Spinal cord (tissue), 10 donors: ENCODE results near the gene MEFV. TPM values are rescaled to one million over a fixed set of nuclear protein-coding genes. Genes with fewer than 3 reads are reported as not detected.

Experiments
- DNase-seq, 6 donors: peaks; one replicate each; pipeline versions ENCODE4 v3.0.0 to v3.0.0-alpha.2; 2013 to 2015; ENCODE audit warnings: low spot score in 6 of 6, low read depth in 4 of 6
- H3K27ac ChIP-seq: one replicate; pipeline ENCODE4 v1.5.1; 2013; ENCODE audit warnings: low read depth, low read length, control low read depth
- H3K27me3 ChIP-seq: one replicate; pipeline ENCODE4 v1.6.1; 2013; ENCODE audit warnings: low read length; ENCODE audit not compliant: control insufficient read depth, insufficient read depth
- H3K36me3 ChIP-seq: one replicate; pipeline ENCODE4 v1.6.1; 2013; ENCODE audit warnings: low read length; ENCODE audit not compliant: control insufficient read depth, insufficient read depth
- H3K4me1 ChIP-seq: one replicate; pipeline ENCODE4 v1.6.1; 2013; ENCODE audit warnings: low read length; ENCODE audit not compliant: control insufficient read depth, insufficient read depth
- H3K4me3 ChIP-seq: one replicate; pipeline ENCODE4 v1.5.1; 2013; ENCODE audit warnings: low read depth, low read length, control low read depth
- H3K9me3 ChIP-seq: one replicate; pipeline ENCODE4 v1.6.1; 2013; ENCODE audit warnings: low read length; ENCODE audit not compliant: control insufficient read depth, insufficient read depth
- WGBS: methylation state at CpG from one replicate; pipeline ENCODE4 v1.1.5; 2013; ENCODE audit warnings: missing lambda C conversion rate; ENCODE audit not compliant: insufficient coverage; 5-methylcytosine and 5-hydroxymethylcytosine counted together
- polyA plus RNA-seq, 2 donors: library from polyadenylated mRNA; unstranded; fragments of 120-200 nt; gene quantifications; one replicate each; pipeline ENCODE4 v1.2.1, GENCODE V29; 2013; ENCODE audit not compliant: insufficient read length in 2 of 2
- total RNA-seq, 2 donors: library from RNA; depleted of rRNA in 1 of 2; stranded (reverse); fragments of 120-200 nt in 1 of 2; fragments of >200 nt in 1 of 2; gene quantifications; one replicate each; pipeline versions ENCODE4 v1.2.3 to v1.2.4, GENCODE V29; 2013 to 2014
- donor health status: healthy.

MEFV gene
- total and polyA plus RNA-seq, 4 donors, result 0.29 to 1.8 (median 0.35) TPM

GRCh38 chr16:3234543-3234856 is 21.9 kb downstream of the MEFV start:
- Histone ChIP-seq H3K4me3 (peak overlapping the region; percentile 97), H3K27ac (peak overlapping the region; percentile 98), H3K27me3 (no peaks in the 10 kb centered on the region), H3K36me3 (peaks cover 21% of the 10 kb centered on the region), H3K4me1 (peaks cover 16% of the 10 kb centered on the region), H3K9me3 (no peaks in the 10 kb centered on the region)
- no peak for DNase-seq
- 4% methylated on average over 18 of the region's 18 CpGs for WGBS

GRCh38 chr16:3223913-3224515 is 32.4 kb downstream of the MEFV start:
- Histone ChIP-seq H3K4me1 (no peaks in the 10 kb centered on the region), H3K27ac (no peak overlapping the region), H3K27me3 (no peaks in the 10 kb centered on the region), H3K36me3 (peaks cover 34% of the 10 kb centered on the region), H3K9me3 (peaks cover 18% of the 10 kb centered on the region), H3K4me3 (no peak overlapping the region)
- no peak for DNase-seq
- 93% methylated on average over 2 of the region's 10 CpGs for WGBS

- peaks cover 18% of the 10 kb centered on the region for H3K9me3 ChIP-seq
- no peaks in the 10 kb centered on the region for H3K4me1 ChIP-seq
- WGBS, result 85% methylated on average over 8 of the region's 10 CpGs
- no peaks in the 10 kb centered on the region for H3K27me3 ChIP-seq
- H3K4me3 ChIP-seq, result no peak overlapping the region
- H3K27ac ChIP-seq, result no peak overlapping the region
- no peak for DNase-seq
- peaks cover 19% of the 10 kb centered on the region for H3K36me3 ChIP-seq
These were observed 35.6 kb downstream of the MEFV start for GRCh38 chr16:3220839-3221238.

GRCh38 chr16:3216263-3216640 is 40.2 kb downstream of the MEFV start:
- H3K9me3 ChIP-seq, result no peaks in the 10 kb centered on the region
- WGBS, result 54% methylated on average over 3 of the region's 3 CpGs
- peaks cover 3% of the 10 kb centered on the region for H3K36me3 ChIP-seq
- no peak overlapping the region for H3K27ac ChIP-seq
- H3K27me3 ChIP-seq, result no peaks in the 10 kb centered on the region
- no peak overlapping the region for H3K4me3 ChIP-seq
- no peaks in the 10 kb centered on the region for H3K4me1 ChIP-seq
- no peak for DNase-seq

GRCh38 chr16:3215601-3216262 is 40.7 kb downstream of the MEFV start:
- H3K27ac ChIP-seq, result no peak overlapping the region
- no peak overlapping the region for H3K4me3 ChIP-seq
- no peaks in the 10 kb centered on the region for H3K36me3 ChIP-seq
- H3K4me1 ChIP-seq, result no peaks in the 10 kb centered on the region
- H3K27me3 ChIP-seq, result no peaks in the 10 kb centered on the region
- WGBS, result 74% methylated on average over 11 of the region's 11 CpGs
- no peak for DNase-seq
- H3K9me3 ChIP-seq, result no peaks in the 10 kb centered on the region

GRCh38 chr16:3214904-3215600 is 41.4 kb downstream of the MEFV start:
- H3K4me3 ChIP-seq, result no peak overlapping the region
- 49% methylated on average over 4 of the region's 7 CpGs for WGBS
- H3K36me3 ChIP-seq, result no peaks in the 10 kb centered on the region
- DNase-seq, result no peak
- H3K9me3 ChIP-seq, result no peaks in the 10 kb centered on the region
- no peak overlapping the region for H3K27ac ChIP-seq
- no peaks in the 10 kb centered on the region for H3K27me3 ChIP-seq
- no peaks in the 10 kb centered on the region for H3K4me1 ChIP-seq

- Histone ChIP-seq H3K4me1 (no peaks in the 10 kb centered on the region), H3K27me3 (peaks cover 2% of the 10 kb centered on the region), H3K36me3 (no peaks in the 10 kb centered on the region), H3K4me3 (no peak overlapping the region), H3K27ac (no peak overlapping the region), H3K9me3 (no peaks in the 10 kb centered on the region)
- no peak for DNase-seq
- WGBS, result 67% methylated on average over 1 of the region's 1 CpG
These were observed 43.9 kb downstream of the MEFV start for GRCh38 chr16:3212567-3212966.

GRCh38 chr16:3212006-3212405 is 44.4 kb downstream of the MEFV start:
- DNase-seq, result peak in 2 of 6 donors; percentile 1 to 66
- 44% methylated on average over 3 of the region's 3 CpGs for WGBS

GRCh38 chr16:3207086-3207953 is 49.1 kb downstream of the MEFV start:
- DNase-seq, result no peak
- no peak overlapping the region for H3K4me3 ChIP-seq
- H3K9me3 ChIP-seq, result no peaks in the 10 kb centered on the region
- no peak overlapping the region for H3K27ac ChIP-seq
- 65% methylated on average over 13 of the region's 19 CpGs for WGBS
- peaks cover 7% of the 10 kb centered on the region for H3K27me3 ChIP-seq
- no peaks in the 10 kb centered on the region for H3K36me3 ChIP-seq
- no peaks in the 10 kb centered on the region for H3K4me1 ChIP-seq

More at GRCh38 chr16:3212006-3212405, 44.4 kb downstream of the MEFV start:
- Histone ChIP-seq H3K4me1 (no peaks in the 10 kb centered on the region), H3K4me3 (no peak overlapping the region), H3K36me3 (no peaks in the 10 kb centered on the region), H3K9me3 (no peaks in the 10 kb centered on the region), H3K27me3 (peaks cover 2% of the 10 kb centered on the region), H3K27ac (no peak overlapping the region)
